ENCODE measurements around the gene OR5D18. TPM values are rescaled to one million over a fixed set of nuclear protein-coding genes. Genes with fewer than 3 reads are reported as not detected.

OR5D18 gene
- total RNA-seq (2021) (not detected in 3 replicates), Bru-seq, nascent RNA (not detected)
- long read RNA-seq, experiment 1 = 0 reads
- long read RNA-seq, experiment 2 = 0 reads
- long read RNA-seq, experiment 3 = 0 reads

DNA sequence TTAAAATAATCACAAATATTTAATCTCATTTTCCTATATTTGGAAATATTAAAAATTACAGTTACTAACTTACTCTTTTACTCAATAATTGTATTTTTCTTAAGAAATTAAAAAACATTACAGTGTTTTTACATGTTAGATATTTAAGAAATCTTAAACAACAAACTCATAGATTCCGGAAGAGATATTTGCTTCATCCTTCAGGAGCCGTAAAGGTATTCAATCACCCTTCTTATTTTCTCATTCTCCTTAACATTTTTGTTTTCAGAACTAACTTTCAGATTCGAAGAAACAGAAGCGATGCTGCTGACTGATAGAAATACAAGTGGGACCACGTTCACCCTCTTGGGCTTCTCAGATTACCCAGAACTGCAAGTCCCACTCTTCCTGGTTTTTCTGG, at the start of gene OR5D18:
OR5D18 (plus strand) TSS at position 301 of the 400 bp plus-strand sequence; CDS start at position 301, 0 bp downstream.
- Mint-ChIP-seq H3K27me3 (ENCODE audit: low read depth) (peaks cover 11% of the 10 kb centered on the region), H3K36me3 (peaks cover 65% of the 10 kb centered on the region), H3K9me3 (peaks cover 78% of the 10 kb centered on the region), H3K4me1 (no peaks in the 10 kb centered on the region), H3K27ac (no peak within 1 kb of the TSS), H3K4me3 (no peak within 1 kb of the TSS)
- ATAC-seq (no peak), DNase-seq (ENCODE audit: low spot score) (no peak)
- TF ChIP-seq KAT7 (CRISPR knock-in tag; IDR thresholded peaks at IDR 0.05; ENCODE audit: borderline replicate concordance) (no peak), GABPB1 (CRISPR knock-in tag; IDR thresholded peaks at IDR 0.05) (no peak), ETV6 (CRISPR knock-in tag; IDR thresholded peaks at IDR 0.05) (no peak), MYBL2 (CRISPR knock-in tag; IDR thresholded peaks at IDR 0.05) (no peak), NFYB (CRISPR knock-in tag; conservative IDR thresholded peaks at IDR 0.05; ENCODE audit: low read depth) (no peak), ZNF416 (CRISPR knock-in tag; IDR thresholded peaks at IDR 0.05) (no peak), ZNF138 (CRISPR knock-in tag; conservative IDR thresholded peaks at IDR 0.05) (no peak), SMAD3 (CRISPR knock-in tag; IDR thresholded peaks at IDR 0.05; ENCODE audit: borderline replicate concordance) (no peak)
- TF ChIP-seq, protein P1, sequence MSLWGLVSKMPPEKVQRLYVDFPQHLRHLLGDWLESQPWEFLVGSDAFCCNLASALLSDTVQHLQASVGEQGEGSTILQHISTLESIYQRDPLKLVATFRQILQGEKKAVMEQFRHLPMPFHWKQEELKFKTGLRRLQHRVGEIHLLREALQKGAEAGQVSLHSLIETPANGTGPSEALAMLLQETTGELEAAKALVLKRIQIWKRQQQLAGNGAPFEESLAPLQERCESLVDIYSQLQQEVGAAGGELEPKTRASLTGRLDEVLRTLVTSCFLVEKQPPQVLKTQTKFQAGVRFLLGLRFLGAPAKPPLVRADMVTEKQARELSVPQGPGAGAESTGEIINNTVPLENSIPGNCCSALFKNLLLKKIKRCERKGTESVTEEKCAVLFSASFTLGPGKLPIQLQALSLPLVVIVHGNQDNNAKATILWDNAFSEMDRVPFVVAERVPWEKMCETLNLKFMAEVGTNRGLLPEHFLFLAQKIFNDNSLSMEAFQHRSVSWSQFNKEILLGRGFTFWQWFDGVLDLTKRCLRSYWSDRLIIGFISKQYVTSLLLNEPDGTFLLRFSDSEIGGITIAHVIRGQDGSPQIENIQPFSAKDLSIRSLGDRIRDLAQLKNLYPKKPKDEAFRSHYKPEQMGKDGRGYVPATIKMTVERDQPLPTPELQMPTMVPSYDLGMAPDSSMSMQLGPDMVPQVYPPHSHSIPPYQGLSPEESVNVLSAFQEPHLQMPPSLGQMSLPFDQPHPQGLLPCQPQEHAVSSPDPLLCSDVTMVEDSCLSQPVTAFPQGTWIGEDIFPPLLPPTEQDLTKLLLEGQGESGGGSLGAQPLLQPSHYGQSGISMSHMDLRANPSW (CRISPR knock-in tag; conservative IDR thresholded peaks at IDR 0.05; ENCODE audit: low read depth) = no peak
- TF ChIP-seq, protein P2, sequence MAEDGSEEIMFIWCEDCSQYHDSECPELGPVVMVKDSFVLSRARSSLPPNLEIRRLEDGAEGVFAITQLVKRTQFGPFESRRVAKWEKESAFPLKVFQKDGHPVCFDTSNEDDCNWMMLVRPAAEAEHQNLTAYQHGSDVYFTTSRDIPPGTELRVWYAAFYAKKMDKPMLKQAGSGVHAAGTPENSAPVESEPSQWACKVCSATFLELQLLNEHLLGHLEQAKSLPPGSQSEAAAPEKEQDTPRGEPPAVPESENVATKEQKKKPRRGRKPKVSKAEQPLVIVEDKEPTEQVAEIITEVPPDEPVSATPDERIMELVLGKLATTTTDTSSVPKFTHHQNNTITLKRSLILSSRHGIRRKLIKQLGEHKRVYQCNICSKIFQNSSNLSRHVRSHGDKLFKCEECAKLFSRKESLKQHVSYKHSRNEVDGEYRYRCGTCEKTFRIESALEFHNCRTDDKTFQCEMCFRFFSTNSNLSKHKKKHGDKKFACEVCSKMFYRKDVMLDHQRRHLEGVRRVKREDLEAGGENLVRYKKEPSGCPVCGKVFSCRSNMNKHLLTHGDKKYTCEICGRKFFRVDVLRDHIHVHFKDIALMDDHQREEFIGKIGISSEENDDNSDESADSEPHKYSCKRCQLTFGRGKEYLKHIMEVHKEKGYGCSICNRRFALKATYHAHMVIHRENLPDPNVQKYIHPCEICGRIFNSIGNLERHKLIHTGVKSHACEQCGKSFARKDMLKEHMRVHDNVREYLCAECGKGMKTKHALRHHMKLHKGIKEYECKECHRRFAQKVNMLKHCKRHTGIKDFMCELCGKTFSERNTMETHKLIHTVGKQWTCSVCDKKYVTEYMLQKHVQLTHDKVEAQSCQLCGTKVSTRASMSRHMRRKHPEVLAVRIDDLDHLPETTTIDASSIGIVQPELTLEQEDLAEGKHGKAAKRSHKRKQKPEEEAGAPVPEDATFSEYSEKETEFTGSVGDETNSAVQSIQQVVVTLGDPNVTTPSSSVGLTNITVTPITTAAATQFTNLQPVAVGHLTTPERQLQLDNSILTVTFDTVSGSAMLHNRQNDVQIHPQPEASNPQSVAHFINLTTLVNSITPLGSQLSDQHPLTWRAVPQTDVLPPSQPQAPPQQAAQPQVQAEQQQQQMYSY (CRISPR knock-in tag; IDR thresholded peaks at IDR 0.05) = no peak
- TF ChIP-seq, protein P3, sequence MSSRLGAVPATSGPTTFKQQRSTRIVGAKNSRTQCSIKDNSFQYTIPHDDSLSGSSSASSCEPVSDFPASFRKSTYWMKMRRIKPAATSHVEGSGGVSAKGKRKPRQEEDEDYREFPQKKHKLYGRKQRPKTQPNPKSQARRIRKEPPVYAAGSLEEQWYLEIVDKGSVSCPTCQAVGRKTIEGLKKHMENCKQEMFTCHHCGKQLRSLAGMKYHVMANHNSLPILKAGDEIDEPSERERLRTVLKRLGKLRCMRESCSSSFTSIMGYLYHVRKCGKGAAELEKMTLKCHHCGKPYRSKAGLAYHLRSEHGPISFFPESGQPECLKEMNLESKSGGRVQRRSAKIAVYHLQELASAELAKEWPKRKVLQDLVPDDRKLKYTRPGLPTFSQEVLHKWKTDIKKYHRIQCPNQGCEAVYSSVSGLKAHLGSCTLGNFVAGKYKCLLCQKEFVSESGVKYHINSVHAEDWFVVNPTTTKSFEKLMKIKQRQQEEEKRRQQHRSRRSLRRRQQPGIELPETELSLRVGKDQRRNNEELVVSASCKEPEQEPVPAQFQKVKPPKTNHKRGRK (CRISPR knock-in tag; IDR thresholded peaks at IDR 0.05; ENCODE audit: borderline replicate concordance) = no peak
- TF ChIP-seq, protein P4, sequence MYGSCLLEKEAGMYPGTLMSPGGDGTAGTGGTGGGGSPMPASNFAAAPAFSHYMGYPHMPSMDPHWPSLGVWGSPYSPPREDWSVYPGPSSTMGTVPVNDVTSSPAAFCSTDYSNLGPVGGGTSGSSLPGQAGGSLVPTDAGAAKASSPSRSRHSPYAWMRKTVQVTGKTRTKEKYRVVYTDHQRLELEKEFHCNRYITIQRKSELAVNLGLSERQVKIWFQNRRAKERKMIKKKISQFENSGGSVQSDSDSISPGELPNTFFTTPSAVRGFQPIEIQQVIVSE (CRISPR knock-in tag; IDR thresholded peaks at IDR 0.05; ENCODE audit: borderline replicate concordance) = no peak
- ChIA-PET CTCF (no interaction called here), POLR2A (no interaction called here)

DNA sequence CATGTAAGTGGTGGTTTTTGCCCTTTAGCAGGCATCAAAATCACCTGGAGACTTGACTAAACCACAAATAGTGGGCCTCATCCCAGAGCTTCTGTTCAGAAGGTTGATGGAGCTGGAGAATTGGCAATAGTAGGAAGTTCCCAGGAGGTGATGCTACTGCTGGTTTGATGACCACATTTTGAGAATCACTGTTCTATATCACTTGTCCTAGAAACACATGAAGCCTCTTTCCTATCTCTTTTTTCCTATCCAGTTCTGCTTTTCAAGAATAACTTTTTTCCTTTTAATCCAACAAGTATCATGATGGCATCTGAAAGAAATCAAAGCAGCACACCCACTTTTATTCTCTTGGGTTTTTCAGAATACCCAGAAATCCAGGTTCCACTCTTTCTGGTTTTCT, 46.3 kb upstream of the OR5D18 start, which contains the start of gene OR5D13:
OR5D13 (plus strand) TSS at position 301 of the 400 bp plus-strand sequence; CDS start at position 301, 0 bp downstream.
- no peak within 1 kb of the TSS for H3K4me3 Mint-ChIP-seq
- peaks cover 14% of the 10 kb centered on the region for H3K27me3 Mint-ChIP-seq (ENCODE audit: low read depth)
- no peak within 1 kb of the TSS for H3K27ac Mint-ChIP-seq
- TF ChIP-seq, protein P5, sequence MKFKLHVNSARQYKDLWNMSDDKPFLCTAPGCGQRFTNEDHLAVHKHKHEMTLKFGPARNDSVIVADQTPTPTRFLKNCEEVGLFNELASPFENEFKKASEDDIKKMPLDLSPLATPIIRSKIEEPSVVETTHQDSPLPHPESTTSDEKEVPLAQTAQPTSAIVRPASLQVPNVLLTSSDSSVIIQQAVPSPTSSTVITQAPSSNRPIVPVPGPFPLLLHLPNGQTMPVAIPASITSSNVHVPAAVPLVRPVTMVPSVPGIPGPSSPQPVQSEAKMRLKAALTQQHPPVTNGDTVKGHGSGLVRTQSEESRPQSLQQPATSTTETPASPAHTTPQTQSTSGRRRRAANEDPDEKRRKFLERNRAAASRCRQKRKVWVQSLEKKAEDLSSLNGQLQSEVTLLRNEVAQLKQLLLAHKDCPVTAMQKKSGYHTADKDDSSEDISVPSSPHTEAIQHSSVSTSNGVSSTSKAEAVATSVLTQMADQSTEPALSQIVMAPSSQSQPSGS (CRISPR knock-in tag; IDR thresholded peaks at IDR 0.05; ENCODE audit: borderline replicate concordance, low read depth) = no peak
- H3K4me1 Mint-ChIP-seq = no peaks in the 10 kb centered on the region
- no peak for ATAC-seq
- CTCF ChIA-PET = no interaction called here
- no peak for DNase-seq (ENCODE audit: low spot score)
- H3K36me3 Mint-ChIP-seq = peaks cover 61% of the 10 kb centered on the region
- POLR2A ChIA-PET = no interaction called here
- peaks cover 80% of the 10 kb centered on the region for H3K9me3 Mint-ChIP-seq
